WTC11 (cell line): ENCODE results near the gene CAMK2B. TPM values are rescaled to one million over a fixed set of nuclear protein-coding genes. Genes with fewer than 3 reads are reported as not detected.

ENCODE experiments used
- ATAC-seq: fragments of 200-7000 bp; cut with Tn5 transposase; 2 replicates; pipeline ENCODE4 v1.10.0; 2021; ENCODE audit warnings: mild to moderate bottlenecking, moderate library complexity
- CTCF ChIA-PET: fragments of 300-600 bp; sonication (Branson Sonifier 250); formaldehyde crosslinking; loops from one replicate; lab custom pipeline; 2021; ENCODE audit warnings: antibody characterized with exemption; lab: Charles Lee
- POLR2A ChIA-PET: fragments of 350-600 bp; sonication (Branson Sonifier 250); formaldehyde crosslinking; loops from one replicate; lab custom pipeline; 2021; ENCODE audit warnings: antibody characterized with exemption; lab: Charles Lee
- DNase-seq: peaks from one replicate; pipeline ENCODE4 v3.0.0; 2021; ENCODE audit warnings: low spot score
- H3K27ac Mint-ChIP-seq: 2 replicates; pipeline ENCODE4 v1.8.0; 2021; ENCODE audit warnings: mixed read lengths
- H3K27me3 Mint-ChIP-seq: 2 replicates; pipeline ENCODE4 v1.8.0; 2021; ENCODE audit warnings: low read depth, mild to moderate bottlenecking, moderate library complexity, mixed read lengths
- H3K36me3 Mint-ChIP-seq: 2 replicates; pipeline ENCODE4 v1.8.0; 2021; ENCODE audit warnings: mixed read lengths
- H3K4me1 Mint-ChIP-seq: 2 replicates; pipeline ENCODE4 v1.8.0; 2022; ENCODE audit warnings: mixed read lengths
- H3K4me3 Mint-ChIP-seq: 2 replicates; pipeline ENCODE4 v1.8.0; 2021; ENCODE audit warnings: mild to moderate bottlenecking, moderate library complexity, mixed read lengths
- H3K9me3 Mint-ChIP-seq: 2 replicates; pipeline ENCODE4 v1.8.0; 2021; ENCODE audit warnings: mixed read lengths
- ARID4B ChIP-seq: sonication (generic); formaldehyde crosslinking; IDR thresholded peaks from 2 replicates; pipeline ENCODE4 v1.8.0; 2023; ENCODE audit warnings: missing genetic modification reagents, mild to moderate bottlenecking, borderline replicate concordance
- E2F5 ChIP-seq: sonication (generic); formaldehyde crosslinking; IDR thresholded peaks from 2 replicates; pipeline ENCODE4 v1.8.1; 2022; ENCODE audit warnings: mild to moderate bottlenecking, moderate library complexity, missing genetic modification reagents
- FOXK1 ChIP-seq: sonication (generic); formaldehyde crosslinking; IDR thresholded peaks from 2 replicates; pipeline ENCODE4 v1.8.0; 2022; ENCODE audit warnings: mild to moderate bottlenecking, moderate library complexity, missing genetic modification reagents
- JUN ChIP-seq: sonication (generic); formaldehyde crosslinking; IDR thresholded peaks from 2 replicates; pipeline ENCODE4 v1.8.0; 2023; ENCODE audit warnings: mild to moderate bottlenecking, missing genetic modification reagents
- MLX ChIP-seq: sonication (generic); formaldehyde crosslinking; IDR thresholded peaks from 2 replicates; pipeline ENCODE4 v1.8.1; 2023; ENCODE audit warnings: mild to moderate bottlenecking, missing genetic modification reagents, moderate library complexity
- NR1H2 ChIP-seq: sonication (generic); formaldehyde crosslinking; IDR thresholded peaks from 2 replicates; pipeline ENCODE4 v1.9.0; 2021; ENCODE audit warnings: mild to moderate bottlenecking, moderate library complexity, missing genetic modification reagents
- PREB ChIP-seq: sonication (generic); formaldehyde crosslinking; IDR thresholded peaks from 2 replicates; pipeline ENCODE4 v1.8.1; 2022; ENCODE audit warnings: mild to moderate bottlenecking, missing genetic modification reagents, moderate library complexity, borderline replicate concordance
- PRRX2 ChIP-seq: fragments of 250-450 bp; sonication (Bioruptor Pico); IDR thresholded peaks from 2 replicates; pipeline ENCODE4 v1.8.0; 2021; ENCODE audit warnings: mild to moderate bottlenecking
- RORB ChIP-seq: fragments of 250-450 bp; sonication (Bioruptor Pico); IDR thresholded peaks from 2 replicates; pipeline ENCODE4 v1.9.0; 2021; ENCODE audit warnings: mild to moderate bottlenecking
- ZNF121 ChIP-seq: sonication (generic); formaldehyde crosslinking; IDR thresholded peaks from 2 replicates; pipeline ENCODE4 v1.8.0; 2023; ENCODE audit warnings: missing genetic modification reagents
- ZNF219 ChIP-seq: sonication (generic); formaldehyde crosslinking; IDR thresholded peaks from 2 replicates; pipeline ENCODE4 v1.8.0; 2023; ENCODE audit warnings: missing genetic modification reagents, mild to moderate bottlenecking, borderline replicate concordance
- ZNF532 ChIP-seq: fragments of 250-450 bp; sonication (Bioruptor Pico); IDR thresholded peaks from 2 replicates; pipeline ENCODE4 v1.9.0; 2021; ENCODE audit warnings: mild to moderate bottlenecking, borderline replicate concordance
- total RNA-seq: library from RNA; stranded (reverse); gene quantifications from 3 replicates; pipeline ENCODE4 v1.2.3, GENCODE V29; 2021

CAMK2B gene
- total RNA-seq, 1 experiment from 2014 or later, result 0.44 TPM

GRCh38 chr7:44201813-44202212 lies 123.6 kb downstream of the CAMK2B start:
- peaks cover 14% of the 10 kb centered on the region for H3K4me1 Mint-ChIP-seq
- TF ChIP-seq ZNF532 (CRISPR knock-in tag) (no peak), E2F5 (CRISPR knock-in tag) (no peak), JUN (no peak), ZNF219 (CRISPR knock-in tag) (no peak), PRRX2 (CRISPR knock-in tag) (no peak), ZNF121 (no peak), PREB (CRISPR knock-in tag) (no peak), RORB (CRISPR knock-in tag) (no peak), ARID4B (CRISPR knock-in tag) (no peak), NR1H2 (CRISPR knock-in tag) (no peak), MLX (CRISPR knock-in tag) (no peak), FOXK1 (CRISPR knock-in tag) (no peak)
- DNase-seq, result no peak
- H3K4me3 Mint-ChIP-seq, result peak overlapping the region; percentile 85
- ChIA-PET CTCF (interaction anchor here (0.9 to 2.3 kb wide), 5 partner anchors 13 to 129 kb away, joined by 3 to 13 read pairs (median 5); no protein-coding TSS in a partner anchor), POLR2A (no interaction called here)
- H3K27me3 Mint-ChIP-seq, result peaks cover 20% of the 10 kb centered on the region
- no peak overlapping the region for H3K27ac Mint-ChIP-seq
- peaks cover 21% of the 10 kb centered on the region for H3K36me3 Mint-ChIP-seq
- ATAC-seq, result no peak
- peaks cover 3% of the 10 kb centered on the region; the same call in 1 of the 2 replicates for H3K9me3 Mint-ChIP-seq
